IMR-90 (cell line): ENCODE data around the gene SYNRG. TPM values are rescaled to one million over a fixed set of nuclear protein-coding genes. Genes with fewer than 3 reads are reported as not detected.

Experiments used
- ATAC-seq: fragments of 200-7000 bp; cut with Tn5 transposase; 2 replicates; pipeline ENCODE4 v1.9.1; 2020; ENCODE audit warnings: low read depth, mild to moderate bottlenecking, moderate library complexity
- BruUV-seq: library from RNA; stranded (reverse); fragments of 400-500 nt; replicated peaks from 2 replicates; lab custom pipeline; 2021; lab: Mats Ljungman, UMichigan
- CTCF ChIA-PET: fragments of 300-600 bp; formaldehyde crosslinking; extraction: SDS; loops from one replicate; lab custom pipeline; 2021; ENCODE audit warnings: antibody characterized with exemption; lab: Yijun Ruan, JAX
- POLR2A ChIA-PET: fragments of 300-600 bp; sonication (Branson Sonifier 250); formaldehyde crosslinking; loops from one replicate; lab custom pipeline; 2022; ENCODE audit warnings: antibody characterized with exemption; ENCODE audit not compliant: unreplicated experiment; lab: Charles Lee
- DNase-seq: peaks from one replicate; pipeline ENCODE4 v3.0.0; 2013
- H2AFZ ChIP-seq: replicated peaks from 2 replicates; pipeline ENCODE3; 2013; ENCODE audit warnings: low read length, mild to moderate bottlenecking; ENCODE audit not compliant: poor library complexity
- H2AK5ac ChIP-seq: 2 replicates; pipeline ENCODE4 v1.6.1; 2013; ENCODE audit warnings: low read depth, low read length, inconsistent platforms
- H2AK9ac ChIP-seq: replicated peaks from 2 replicates; pipeline ENCODE3; 2013; ENCODE audit warnings: mild to moderate bottlenecking, low read depth, low read length, moderate library complexity; ENCODE audit not compliant: poor library complexity
- H2BK120ac ChIP-seq: 2 replicates; pipeline ENCODE4 v1.6.1; 2013; ENCODE audit warnings: low read depth, low read length, inconsistent platforms
- H2BK15ac ChIP-seq: 3 replicates; pipeline ENCODE4 v1.6.1; 2013; ENCODE audit warnings: low read depth, low read length, inconsistent platforms
- H2BK20ac ChIP-seq: 2 replicates; pipeline ENCODE4 v1.6.1; 2013; ENCODE audit warnings: low read depth, mild to moderate bottlenecking, inconsistent platforms, low read length, moderate library complexity
- H2BK5ac ChIP-seq: 2 replicates; pipeline ENCODE4 v1.6.1; 2013; ENCODE audit warnings: mild to moderate bottlenecking, low read depth, low read length, inconsistent platforms; ENCODE audit not compliant: poor library complexity, severe bottlenecking
- H3K14ac ChIP-seq: replicated peaks from 2 replicates; pipeline ENCODE4 v1.6.1; 2013; ENCODE audit warnings: low read depth, low read length, inconsistent platforms
- H3K18ac ChIP-seq: 2 replicates; pipeline ENCODE4 v1.6.1; 2013; ENCODE audit warnings: low read depth, low read length, control low read depth
- H3K23ac ChIP-seq: 2 replicates; pipeline ENCODE4 v1.6.1; 2013; ENCODE audit warnings: low read depth, low read length, inconsistent platforms
- H3K27ac ChIP-seq: 2 replicates; pipeline ENCODE4 v1.5.1; 2013; ENCODE audit warnings: mild to moderate bottlenecking, control low read depth, low read length; ENCODE audit not compliant: insufficient read depth
- H3K27me3 ChIP-seq: 2 replicates; pipeline ENCODE4 v1.6.1; 2013; ENCODE audit warnings: low read length; ENCODE audit not compliant: control insufficient read depth, insufficient read depth
- H3K36me3 ChIP-seq: 2 replicates; pipeline ENCODE4 v1.6.1; 2013; ENCODE audit warnings: low read length, mixed read lengths; ENCODE audit not compliant: control insufficient read depth, insufficient read depth
- H3K4ac ChIP-seq: 2 replicates; pipeline ENCODE4 v1.6.1; 2013; ENCODE audit warnings: low read depth, low read length, inconsistent platforms
- H3K4me1 ChIP-seq: 2 replicates; pipeline ENCODE4 v1.6.1; 2013; ENCODE audit warnings: low read length, mixed read lengths; ENCODE audit not compliant: control insufficient read depth, insufficient read depth
- H3K4me2 ChIP-seq: 2 replicates; pipeline ENCODE4 v1.6.1; 2013; ENCODE audit warnings: low read depth, mild to moderate bottlenecking, control low read depth, low read length, moderate library complexity
- H3K4me3 ChIP-seq: 2 replicates; pipeline ENCODE4 v1.5.1; 2013; ENCODE audit warnings: low read depth, mild to moderate bottlenecking, control low read depth, low read length, moderate library complexity; ENCODE audit not compliant: insufficient read depth
- H3K56ac ChIP-seq: 2 replicates; pipeline ENCODE4 v1.6.1; 2013; ENCODE audit warnings: low read length, inconsistent platforms; ENCODE audit not compliant: insufficient read depth; ENCODE audit errors: extremely low read depth
- H3K79me1 ChIP-seq, 2 experiments: 2 replicates each; pipeline ENCODE4 v1.6.1; 2013; ENCODE audit warnings: low read length in 2 of 2, inconsistent platforms in 1 of 2, low read depth in 1 of 2
- H3K9ac ChIP-seq: 2 replicates; pipeline ENCODE4 v1.6.1; 2013; ENCODE audit warnings: low read depth, low read length, control low read depth
- H3K9me1 ChIP-seq: 2 replicates; pipeline ENCODE4 v1.6.1; 2013; ENCODE audit warnings: low read length, inconsistent platforms; ENCODE audit not compliant: insufficient read depth
- H3K9me3 ChIP-seq: 2 replicates; pipeline ENCODE4 v1.6.1; 2013; ENCODE audit warnings: low read length; ENCODE audit not compliant: control insufficient read depth, insufficient read depth
- H4K20me1 ChIP-seq: 2 replicates; pipeline ENCODE4 v1.6.1; 2013; ENCODE audit warnings: low read length, inconsistent platforms; ENCODE audit not compliant: insufficient read depth
- H4K5ac ChIP-seq: 2 replicates; pipeline ENCODE4 v1.6.1; 2013; ENCODE audit warnings: mild to moderate bottlenecking, low read depth, low read length, control low read depth
- H4K8ac ChIP-seq, 2 experiments: 2 replicates each; pipeline ENCODE4 v1.6.1; 2013; ENCODE audit warnings: low read depth in 2 of 2, low read length in 2 of 2, control low read depth in 1 of 2, inconsistent platforms in 1 of 2
- H4K91ac ChIP-seq: 2 replicates; pipeline ENCODE4 v1.6.1; 2013; ENCODE audit warnings: low read depth, low read length, inconsistent platforms; ENCODE audit not compliant: insufficient read depth
- BHLHE40 ChIP-seq: fragments of 150-350 bp; IDR thresholded peaks from 2 replicates; pipeline ENCODE4 v1.6.1; 2016; ENCODE audit warnings: mild to moderate bottlenecking, low read depth, low read length
- MAZ ChIP-seq: IDR thresholded peaks from 2 replicates; pipeline ENCODE4 v1.6.1; 2012; ENCODE audit warnings: low read depth, mild to moderate bottlenecking, low read length, improper control_type of control experiment, moderate library complexity, borderline replicate concordance
- WGBS, 2 experiments: methylation state at CpG; one replicate each; pipeline versions ENCODE4 v1.1.5 to v1.1.7; 2013; ENCODE audit warnings: missing lambda C conversion rate in 2 of 2; ENCODE audit not compliant: insufficient read length in 1 of 2; ENCODE audit errors: extremely low coverage in 2 of 2; 5-methylcytosine and 5-hydroxymethylcytosine counted together
- dilution Hi-C: fragments of 300-500 bp; cut with HindIII; formaldehyde crosslinking; loops from one replicate; pipeline ENCODE4 v1.14.3; 2018; ENCODE audit warnings: low sequenced_read_pairs; ENCODE audit not compliant: unreplicated experiment
- in situ Hi-C: fragments of 300-500 bp; cut with MboI; formaldehyde crosslinking; loops from 3 replicates; pipeline ENCODE4 v1.14.3; 2019; ENCODE audit warnings: low sequenced_read_pairs, inconsistent platforms, mixed read lengths
- intact Hi-C: fragments of 100-400 bp; cut with micrococcal nuclease; formaldehyde crosslinking; loops from 2 replicates; pipeline ENCODE4 v1.10.0; 2022
- polyA plus RNA-seq, 3 experiments: library from polyadenylated mRNA; depleted of rRNA; stranded (reverse); fragments of >200 nt; gene quantifications; 2 replicates each; pipeline ENCODE4 v1.2.3, GENCODE V29; 2012; ENCODE audit warnings: low replicate concordance in 1 of 3
- total RNA-seq: library from RNA; depleted of rRNA; stranded (reverse); fragments of >200 nt; gene quantifications from 2 replicates; pipeline ENCODE4 v1.2.3, GENCODE V29; 2012

SYNRG gene
- total and polyA plus RNA-seq, 2 of the 4 experiments (the other 2 are of a cell fraction): 11.7 to 15.2 TPM

DNA sequence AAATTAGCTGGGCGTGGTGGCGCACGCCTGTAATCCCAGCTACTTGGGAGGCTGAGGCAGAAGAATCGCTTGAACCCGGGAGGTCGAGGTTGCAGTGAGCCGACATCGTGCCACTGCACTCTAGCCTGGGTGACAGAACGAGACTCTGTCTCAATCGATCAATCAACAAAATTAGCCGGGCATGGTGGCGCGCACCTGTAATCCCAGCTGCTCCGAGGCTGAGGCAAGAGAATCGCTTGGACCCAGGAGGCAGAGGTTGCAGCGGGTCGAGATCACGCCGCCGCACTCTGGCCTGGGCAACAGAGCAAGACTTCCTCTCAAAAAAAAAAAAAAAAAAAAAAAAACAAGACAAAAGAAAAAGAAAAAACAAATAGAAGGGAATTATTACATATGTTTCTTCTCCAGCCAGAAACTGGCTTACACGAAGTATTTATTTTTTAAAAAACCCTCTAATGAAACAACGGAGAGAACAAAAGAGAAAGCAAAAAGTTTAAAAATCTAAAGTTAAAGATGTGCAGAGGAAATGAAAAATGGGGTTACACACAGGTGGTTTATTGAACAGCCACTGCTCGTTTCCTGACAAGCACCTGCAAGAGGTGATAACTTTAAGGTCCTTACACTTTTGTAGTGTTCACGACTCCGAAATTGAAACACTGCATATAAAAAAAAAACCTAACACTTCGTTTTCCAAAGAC is 1.4 kb downstream of the SYNRG start:
- Histone ChIP-seq H3K27ac (peak overlapping the region; percentile 16; the same call in 1 of the 2 replicates), H3K18ac (no peak overlapping the region), H3K4me1 (peaks cover 6% of the 10 kb centered on the region), H3K23ac (peak overlapping the region; percentile 57; the same call in 1 of the 2 replicates), H3K9me3 (peaks cover 5% of the 10 kb centered on the region; the same call in 1 of the 2 replicates), H3K79me1 (peaks cover 17 to 46% of the 10 kb centered on the region in 2 experiments), H2BK20ac (no peak overlapping the region), H4K5ac (no peak overlapping the region), H2AK5ac (0 out of 2 replicates have a peak overlapping the region, but pooled peaks have one; percentile 37), H3K4ac (0 out of 2 replicates have a peak overlapping the region, but pooled peaks have one; percentile 21), H3K56ac (peak overlapping the region; percentile 64), H3K9me1 (peaks cover 6% of the 10 kb centered on the region), H4K20me1 (peaks cover 16% of the 10 kb centered on the region; the same call in 1 of the 2 replicates), H2AK9ac (no peak overlapping the region), H2BK5ac (peak overlapping the region; percentile 74), H3K9ac (peak overlapping the region; percentile 90), H2BK120ac (no peak overlapping the region), H3K4me3 (peak overlapping the region; percentile 89), H3K14ac (peak overlapping the region; percentile 24; the same call in 1 of the 2 replicates), H3K27me3 (no peaks in the 10 kb centered on the region), H3K4me2 (peak overlapping the region; percentile 98), H3K36me3 (peaks cover 8% of the 10 kb centered on the region), H4K8ac (peak overlapping the region in 1 of 2 experiments; percentile 13; a peak in 1 of 4 replicates), H4K91ac (no peak overlapping the region), H2AFZ (no peak overlapping the region), H2BK15ac (no peak overlapping the region)
- dilution Hi-C loops (no loop called here), intact Hi-C loops (loop anchor here (10.0 kb wide), 1 partner anchor 233 kb away; the partner anchor contains the start of gene C17orf78), in situ Hi-C loops (no loop called here)
- CTCF ChIA-PET: no interaction called here
- 98% methylated on average over 7 of the region's 26 CpGs; no CpG with 5 or more reads in 1 of the 2 experiments for WGBS, 2 experiments
- TF ChIP-seq MAZ (no peak), BHLHE40 (no peak)
- POLR2A ChIA-PET: no interaction called here
- no peak for DNase-seq
- no TSS peak for BruUV-seq
- ATAC-seq: no peak
